HepG2 (cell line): ENCODE measurements around the gene RHOBTB3. TPM values are rescaled to one million over a fixed set of nuclear protein-coding genes. Genes with fewer than 3 reads are reported as not detected.

Experiments
- BRCA1 ChIP-seq: sonication (generic); formaldehyde crosslinking; IDR thresholded peaks from 2 replicates; pipeline ENCODE4 v1.4.0; 2020; ENCODE audit warnings: missing genetic modification reagents
- CBX1 ChIP-seq: IDR thresholded peaks from one replicate; pipeline ENCODE4 v1.6.1; 2016; ENCODE audit warnings: antibody characterized with exemption, low read depth
- ERF ChIP-seq: IDR thresholded peaks from 2 replicates; pipeline ENCODE4 v1.6.1; 2018; ENCODE audit warnings: missing biosample characterization, missing genetic modification reagents
- GLI4 ChIP-seq: sonication (generic); formaldehyde crosslinking; IDR thresholded peaks from 2 replicates; pipeline ENCODE4 v1.5.1; 2020; ENCODE audit warnings: missing genetic modification reagents, mild to moderate bottlenecking, moderate library complexity, borderline replicate concordance
- HMG20A ChIP-seq: IDR thresholded peaks from 2 replicates; pipeline ENCODE4 v1.6.1; 2016; ENCODE audit warnings: borderline replicate concordance
- IRF2 ChIP-seq: IDR thresholded peaks from 2 replicates; pipeline ENCODE4 v1.6.1; 2018; ENCODE audit warnings: missing genetic modification reagents, missing compliant biosample characterization
- JUN ChIP-seq: sonication (generic); formaldehyde crosslinking; IDR thresholded peaks from 2 replicates; pipeline ENCODE4 v1.4.0; 2020; ENCODE audit warnings: mild to moderate bottlenecking, missing genetic modification reagents
- KAT2B ChIP-seq: fragments of 150-350 bp; IDR thresholded peaks from 2 replicates; pipeline ENCODE4 v1.6.1; 2014; ENCODE audit warnings: low read depth, low read length, borderline replicate concordance
- MTF1 ChIP-seq: sonication (generic); formaldehyde crosslinking; IDR thresholded peaks from 2 replicates; pipeline ENCODE4 v1.5.0; 2020; ENCODE audit warnings: missing genetic modification reagents
- PHF8 ChIP-seq: sonication (generic); formaldehyde crosslinking; IDR thresholded peaks from 2 replicates; pipeline ENCODE4 v1.5.0; 2020; ENCODE audit warnings: missing genetic modification reagents
- PITX1 ChIP-seq: sonication (generic); formaldehyde crosslinking; IDR thresholded peaks from 2 replicates; pipeline ENCODE4 v1.5.1; 2020; ENCODE audit warnings: mild to moderate bottlenecking, missing genetic modification reagents
- POLR2A ChIP-seq, 2 experiments: IDR thresholded peaks; 2 replicates each; pipeline ENCODE4 v1.6.1; 2011; ENCODE audit warnings: low read depth in 2 of 2, low read length in 2 of 2, mild to moderate bottlenecking in 1 of 2, moderate library complexity in 1 of 2; ENCODE audit not compliant: insufficient read depth in 1 of 2
- REPIN1 ChIP-seq: sonication (generic); formaldehyde crosslinking; IDR thresholded peaks from 2 replicates; pipeline ENCODE4 v1.8.0; 2022; ENCODE audit warnings: missing genetic modification reagents, low read depth, mild to moderate bottlenecking, borderline replicate concordance
- SIN3A ChIP-seq: IDR thresholded peaks from 2 replicates; pipeline ENCODE4 v1.6.1; 2011; ENCODE audit warnings: low read depth, mild to moderate bottlenecking, control low read depth, low read length, borderline replicate concordance
- SKI ChIP-seq: fragments of 450-650 bp; IDR thresholded peaks from one replicate; pipeline ENCODE4 v1.6.1; 2018; ENCODE audit warnings: mild to moderate bottlenecking; ENCODE audit not compliant: partially characterized antibody
- SP5 ChIP-seq: IDR thresholded peaks from 2 replicates; pipeline ENCODE4 v1.6.1; 2016; ENCODE audit warnings: low read depth, borderline replicate concordance
- ZFP90 ChIP-seq: sonication (generic); formaldehyde crosslinking; IDR thresholded peaks from 2 replicates; pipeline ENCODE4 v1.8.0; 2022; ENCODE audit warnings: missing genetic modification reagents, mild to moderate bottlenecking, inconsistent platforms, borderline replicate concordance
- ZFY ChIP-seq: sonication (generic); formaldehyde crosslinking; IDR thresholded peaks from 2 replicates; pipeline ENCODE4 v1.4.0; 2020; ENCODE audit warnings: missing genetic modification reagents
- ZIK1 ChIP-seq: sonication (generic); formaldehyde crosslinking; IDR thresholded peaks from 2 replicates; pipeline ENCODE4 v1.5.0; 2020; ENCODE audit warnings: mild to moderate bottlenecking, low read depth, missing genetic modification reagents, borderline replicate concordance
- ZNF44 ChIP-seq: sonication (generic); formaldehyde crosslinking; IDR thresholded peaks from 2 replicates; pipeline ENCODE4 v1.5.1; 2020; ENCODE audit warnings: mild to moderate bottlenecking, missing genetic modification reagents
- ZNF468 ChIP-seq: sonication (generic); formaldehyde crosslinking; IDR thresholded peaks from 2 replicates; pipeline ENCODE4 v1.8.0; 2022; ENCODE audit warnings: mild to moderate bottlenecking, moderate library complexity, missing genetic modification reagents
- ZNF557 ChIP-seq: sonication (generic); formaldehyde crosslinking; IDR thresholded peaks from 2 replicates; pipeline ENCODE4 v1.4.0; 2020; ENCODE audit warnings: missing genetic modification reagents
- ZNF629 ChIP-seq: sonication (generic); formaldehyde crosslinking; conservative IDR thresholded peaks from 2 replicates; pipeline ENCODE4 v1.5.0; 2020; ENCODE audit warnings: missing genetic modification reagents
- ZNF737 ChIP-seq: sonication (generic); formaldehyde crosslinking; IDR thresholded peaks from 2 replicates; pipeline ENCODE4 v1.5.0; 2020; ENCODE audit warnings: missing genetic modification reagents, mild to moderate bottlenecking, borderline replicate concordance
- ZNF761 ChIP-seq: sonication (generic); formaldehyde crosslinking; conservative IDR thresholded peaks from 2 replicates; pipeline ENCODE4 v1.4.0; 2020; ENCODE audit warnings: mild to moderate bottlenecking, missing genetic modification reagents
- polyA plus RNA-seq, 8 experiments: library from polyadenylated mRNA; depleted of rRNA in 3 of 8; stranded (reverse) in 7 of 8; unstranded in 1 of 8; fragments of >200 nt; fragmentation: Illumina TruSeq in 4 of 8; extraction: Trizol in 4 of 8; gene quantifications; 2 replicates each; pipeline versions ENCODE4 v1.2.1 to v1.2.3, GENCODE V29; 2011 to 2016; ENCODE audit warnings: low read depth in 4 of 8, missing spikeins in 1 of 8, mixed read lengths in 1 of 8; ENCODE audit not compliant: insufficient read depth in 1 of 8
- total RNA-seq, 5 experiments: library from RNA; depleted of rRNA; stranded (reverse); fragments of >200 nt; fragmentation: Illumina TruSeq; extraction: Trizol; gene quantifications; 2 replicates each; pipeline ENCODE4 v1.2.3, GENCODE V29; 2016; ENCODE audit warnings: low read depth in 1 of 5
- TF ChIP-seq, protein P1 (sequence below): sonication (generic); formaldehyde crosslinking; IDR thresholded peaks from 2 replicates; pipeline ENCODE4 v1.5.0; 2020; ENCODE audit warnings: mild to moderate bottlenecking, missing genetic modification reagents
- TF ChIP-seq, protein P2 (sequence below): sonication (generic); formaldehyde crosslinking; IDR thresholded peaks from 2 replicates; pipeline ENCODE4 v1.8.0; 2022; ENCODE audit warnings: missing genetic modification reagents, mild to moderate bottlenecking, borderline replicate concordance
- TF ChIP-seq, protein P3 (sequence below): IDR thresholded peaks from 2 replicates; pipeline ENCODE4 v1.6.1; 2012; ENCODE audit warnings: low read depth, low read length, improper control_type of control experiment

Gene RHOBTB3
- total and polyA plus RNA-seq, 2 of the 13 experiments (the other 11 are each of a cell fraction or from before 2014, with no cell fraction given): 31.6 to 35.4 TPM

DNA sequence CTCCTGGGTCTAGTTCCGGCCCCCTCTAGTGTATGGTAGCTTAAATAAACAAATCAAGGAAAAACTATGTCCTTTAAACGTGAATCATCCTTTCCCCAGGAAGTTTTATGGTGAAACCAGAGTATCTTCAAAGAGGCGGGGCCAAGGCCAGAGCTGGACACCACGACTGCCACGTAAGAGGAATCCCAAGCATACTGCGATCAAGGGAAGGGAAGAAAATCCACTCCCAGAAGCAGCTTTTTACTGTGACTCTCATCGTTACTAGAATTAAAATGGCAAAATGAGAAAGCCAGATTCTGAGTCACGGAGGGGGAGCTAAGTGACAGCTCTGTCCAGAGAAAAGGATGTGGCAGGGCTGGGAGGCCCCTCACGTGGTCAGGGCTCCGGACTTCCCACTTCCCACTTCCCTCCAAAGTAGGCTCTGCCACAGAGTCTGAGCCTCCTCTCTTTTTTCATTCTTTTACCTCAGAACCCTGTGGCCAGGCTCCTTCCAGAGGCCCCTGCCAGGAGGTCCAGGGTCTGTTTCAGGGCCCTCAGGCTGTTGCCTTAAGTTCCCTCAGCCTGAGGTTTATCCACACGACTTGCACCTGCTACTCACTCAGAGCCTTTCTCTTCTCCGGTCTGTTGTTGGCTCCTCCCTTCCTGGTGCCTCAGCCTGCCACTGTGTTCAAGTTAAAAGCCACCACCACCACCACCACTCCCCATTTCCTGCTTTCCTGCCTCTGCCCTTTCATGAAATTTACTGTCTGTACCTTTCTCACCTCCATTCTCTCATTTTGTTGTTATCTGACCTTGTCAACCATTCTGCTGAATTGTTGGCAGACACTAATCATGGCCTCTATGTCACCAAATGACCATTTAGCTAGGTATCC is 92.8 kb downstream of the RHOBTB3 start (continued):
- TF ChIP-seq ZFP90 (CRISPR knock-in tag) (no peak), REPIN1 (CRISPR knock-in tag) (peak; percentile 29; the same call in 1 of the 2 replicates), ZFY (CRISPR knock-in tag) (0 out of 2 replicates have a peak, but pooled peaks have one; percentile 37), PITX1 (CRISPR knock-in tag) (peak; percentile 36; the same call in 1 of the 2 replicates), ZNF557 (no peak), HMG20A (CRISPR knock-in tag) (no peak; the same call in 1 of the 2 replicates), ZNF737 (no peak), ZNF44 (no peak), GLI4 (no peak), KAT2B (no peak), CBX1 (peak; percentile 75), ZNF761 (no peak), SIN3A (0 out of 2 replicates have a peak, but pooled peaks have one; percentile 47), BRCA1 (CRISPR knock-in tag) (no peak), IRF2 (CRISPR knock-in tag) (peak; percentile 32; the same call in 1 of the 2 replicates), ZNF629 (no peak), SKI (no peak), ERF (CRISPR knock-in tag) (peak; percentile 87; the same call in 1 of the 2 replicates), JUN (CRISPR knock-in tag) (no peak), POLR2A (IDR thresholded peaks at IDR 0.05; ENCODE audit: insufficient read depth in 1 of 2, low read depth in 2 of 2, low read length in 2 of 2) (peak; percentile 51 to 76), ZIK1 (CRISPR knock-in tag) (no peak), MTF1 (CRISPR knock-in tag) (no peak), ZNF468 (CRISPR knock-in tag) (0 out of 2 replicates have a peak, but pooled peaks have one; percentile 2), PHF8 (CRISPR knock-in tag) (0 out of 2 replicates have a peak, but pooled peaks have one; percentile 22), SP5 (CRISPR knock-in tag) (peak; percentile 69)
- TF ChIP-seq, protein P1, sequence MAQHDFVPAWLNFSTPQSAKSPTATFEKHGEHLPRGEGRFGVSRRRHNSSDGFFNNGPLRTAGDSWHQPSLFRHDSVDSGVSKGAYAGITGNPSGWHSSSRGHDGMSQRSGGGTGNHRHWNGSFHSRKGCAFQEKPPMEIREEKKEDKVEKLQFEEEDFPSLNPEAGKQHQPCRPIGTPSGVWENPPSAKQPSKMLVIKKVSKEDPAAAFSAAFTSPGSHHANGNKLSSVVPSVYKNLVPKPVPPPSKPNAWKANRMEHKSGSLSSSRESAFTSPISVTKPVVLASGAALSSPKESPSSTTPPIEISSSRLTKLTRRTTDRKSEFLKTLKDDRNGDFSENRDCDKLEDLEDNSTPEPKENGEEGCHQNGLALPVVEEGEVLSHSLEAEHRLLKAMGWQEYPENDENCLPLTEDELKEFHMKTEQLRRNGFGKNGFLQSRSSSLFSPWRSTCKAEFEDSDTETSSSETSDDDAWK (CRISPR knock-in tag): no peak
- TF ChIP-seq, protein P2, sequence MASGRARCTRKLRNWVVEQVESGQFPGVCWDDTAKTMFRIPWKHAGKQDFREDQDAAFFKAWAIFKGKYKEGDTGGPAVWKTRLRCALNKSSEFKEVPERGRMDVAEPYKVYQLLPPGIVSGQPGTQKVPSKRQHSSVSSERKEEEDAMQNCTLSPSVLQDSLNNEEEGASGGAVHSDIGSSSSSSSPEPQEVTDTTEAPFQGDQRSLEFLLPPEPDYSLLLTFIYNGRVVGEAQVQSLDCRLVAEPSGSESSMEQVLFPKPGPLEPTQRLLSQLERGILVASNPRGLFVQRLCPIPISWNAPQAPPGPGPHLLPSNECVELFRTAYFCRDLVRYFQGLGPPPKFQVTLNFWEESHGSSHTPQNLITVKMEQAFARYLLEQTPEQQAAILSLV (CRISPR knock-in tag): 0 out of 2 replicates have a peak, but pooled peaks have one; percentile 26
- TF ChIP-seq, protein P3, sequence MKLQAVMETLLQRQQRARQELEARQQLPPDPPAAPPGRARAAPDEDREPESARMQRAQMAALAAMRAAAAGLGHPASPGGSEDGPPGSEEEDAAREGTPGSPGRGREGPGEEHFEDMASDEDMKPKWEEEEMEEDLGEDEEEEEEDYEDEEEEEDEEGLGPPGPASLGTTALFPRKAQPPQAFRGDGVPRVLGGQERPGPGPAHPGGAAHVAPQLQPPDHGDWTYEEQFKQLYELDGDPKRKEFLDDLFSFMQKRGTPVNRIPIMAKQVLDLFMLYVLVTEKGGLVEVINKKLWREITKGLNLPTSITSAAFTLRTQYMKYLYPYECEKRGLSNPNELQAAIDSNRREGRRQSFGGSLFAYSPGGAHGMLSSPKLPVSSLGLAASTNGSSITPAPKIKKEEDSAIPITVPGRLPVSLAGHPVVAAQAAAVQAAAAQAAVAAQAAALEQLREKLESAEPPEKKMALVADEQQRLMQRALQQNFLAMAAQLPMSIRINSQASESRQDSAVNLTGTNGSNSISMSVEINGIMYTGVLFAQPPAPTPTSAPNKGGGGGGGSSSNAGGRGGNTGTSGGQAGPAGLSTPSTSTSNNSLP: peak; percentile 41; the same call in 1 of the 2 replicates
